Panc1 (cell line): ENCODE measurements around the gene SERPINA3.

Experiments used
- CTCF ChIP-seq: fragments of 450-650 bp; IDR thresholded peaks from 2 replicates; pipeline ENCODE4 v1.5.1; 2017; ENCODE audit warnings: mild to moderate bottlenecking
- POLR2AphosphoS5 ChIP-seq: IDR thresholded peaks from 2 replicates; pipeline ENCODE4 v1.6.1; 2012; ENCODE audit warnings: mild to moderate bottlenecking, low read depth, low read length, moderate library complexity
- REST ChIP-seq, 2 experiments: IDR thresholded peaks; 2 replicates each; pipeline ENCODE4 v1.6.1; 2011 to 2012; ENCODE audit warnings: low read depth in 2 of 2, control low read depth in 1 of 2, low read length in 1 of 2, mild to moderate bottlenecking in 1 of 2, moderate library complexity in 1 of 2; ENCODE audit not compliant: insufficient read depth in 1 of 2
- SIN3A ChIP-seq: IDR thresholded peaks from 2 replicates; pipeline ENCODE4 v1.6.1; 2012; ENCODE audit warnings: low read depth, mild to moderate bottlenecking, low read length, moderate library complexity, borderline replicate concordance; ENCODE audit not compliant: insufficient read depth

GRCh38 chr14:94638339-94638738, 26.1 kb downstream of the SERPINA3 start:
- TF ChIP-seq CTCF (no peak), SIN3A (no peak), POLR2AphosphoS5 (no peak), REST (IDR thresholded peaks at IDR 0.05; ENCODE audit: insufficient read depth in 1 of 2, low read depth in 2 of 2, low read length in 1 of 2) (no peak)
